Measurements from ENCODE around the gene ZNF212.

DNA sequence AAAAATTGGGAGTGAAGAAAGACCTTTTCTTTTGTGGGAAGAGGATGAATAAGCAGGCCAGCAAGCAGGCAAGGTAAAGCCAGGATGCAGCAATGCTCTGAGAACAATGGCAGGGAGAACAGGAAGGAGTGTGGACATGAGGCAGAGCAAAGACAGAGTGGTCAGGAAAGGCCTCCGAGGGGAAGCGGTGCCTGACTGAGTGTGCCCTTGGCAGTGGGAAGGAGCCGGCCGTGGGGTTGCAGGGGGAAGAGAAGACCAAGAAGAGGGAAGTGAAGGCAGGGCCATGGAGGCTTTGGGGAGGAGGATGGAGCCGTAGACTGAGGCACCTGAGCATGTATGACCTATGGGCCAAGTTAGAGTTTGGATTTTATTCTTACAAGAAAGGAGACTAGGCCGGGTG is 21.9 kb upstream of the ZNF212 start:
- TF ChIP-seq POLR2A (IDR thresholded peaks at IDR 0.05) (no peak), CTCF (IDR thresholded peaks at IDR 0.05) (no peak), EP300 (IDR thresholded peaks at IDR 0.05) (no peak)

All from tibial nerve (tissue), 4 donors.